M059J (cell line): ENCODE measurements around the gene ANKRD29. TPM values are rescaled to one million over a fixed set of nuclear protein-coding genes. Genes with fewer than 3 reads are reported as not detected.

Experiments used
- DNase-seq: peaks from one replicate; pipeline ENCODE4 v3.0.0-alpha.2; 2012; ENCODE audit warnings: low read depth
- total RNA-seq: library from RNA; depleted of rRNA; stranded (reverse); fragments of >200 nt; shearing (Covaris generic); gene quantifications from 2 replicates; pipeline ENCODE4 v1.2.3, GENCODE V29; 2014

ANKRD29 gene
- total RNA-seq, 1 experiment from 2014 or later: 8.3 TPM

GRCh38 chr18:23645568-23646175 is 17.0 kb downstream of the ANKRD29 start:
- no peak for DNase-seq

- no peak for DNase-seq
These were observed 18.8 kb downstream of the ANKRD29 start for GRCh38 chr18:23643815-23644490.

- DNase-seq: no peak
These were observed 20.6 kb downstream of the ANKRD29 start for GRCh38 chr18:23641937-23642666.

GRCh38 chr18:23641143-23641720 is 21.5 kb downstream of the ANKRD29 start:
- no peak for DNase-seq

- no peak for DNase-seq
These were observed 22.7 kb downstream of the ANKRD29 start for GRCh38 chr18:23640052-23640451.

GRCh38 chr18:23636433-23636832 is 26.3 kb downstream of the ANKRD29 start:
- peak; percentile 39 for DNase-seq

- no peak for DNase-seq
These were observed 26.7 kb downstream of the ANKRD29 start for GRCh38 chr18:23636071-23636399.

GRCh38 chr18:23635283-23636070 is 27.2 kb downstream of the ANKRD29 start:
- peak; percentile 81 for DNase-seq

- peak; percentile 45 for DNase-seq
These were observed 28.0 kb downstream of the ANKRD29 start for GRCh38 chr18:23634692-23635091.

GRCh38 chr18:23632615-23633014 is 30.1 kb downstream of the ANKRD29 start:
- DNase-seq: no peak

- no peak for DNase-seq
These were observed 31.0 kb downstream of the ANKRD29 start for GRCh38 chr18:23631746-23632145.

- peak; percentile 34 for DNase-seq
These were observed 31.4 kb downstream of the ANKRD29 start for GRCh38 chr18:23631312-23631711.

GRCh38 chr18:23629444-23629946 is 33.2 kb downstream of the ANKRD29 start:
- peak; percentile 27 for DNase-seq

- DNase-seq: peak; percentile 25
These were observed 34.7 kb downstream of the ANKRD29 start for GRCh38 chr18:23627970-23628369.

- DNase-seq: peak; percentile 96
These were observed 35.4 kb downstream of the ANKRD29 start for GRCh38 chr18:23627321-23627720.

- peak; percentile 75 for DNase-seq
These were observed 36.0 kb downstream of the ANKRD29 start for GRCh38 chr18:23626451-23627279.

GRCh38 chr18:23623040-23623439 is 39.7 kb downstream of the ANKRD29 start:
- DNase-seq: no peak

GRCh38 chr18:23619388-23619881 is 43.3 kb downstream of the ANKRD29 start:
- DNase-seq: peak; percentile 35

GRCh38 chr18:23618862-23619387 is 43.8 kb downstream of the ANKRD29 start:
- no peak for DNase-seq

- DNase-seq: no peak
These were observed 45.2 kb downstream of the ANKRD29 start for GRCh38 chr18:23617412-23618014.
